Endodermal cell (in vitro differentiated cells): ENCODE results near the gene ZNF282. TPM values are rescaled to one million over a fixed set of nuclear protein-coding genes. Genes with fewer than 3 reads are reported as not detected.

Experiments
- DNase-seq: peaks from one replicate; pipeline ENCODE4 v3.0.0-alpha.2; 2017
- H3K27ac ChIP-seq: 2 replicates; pipeline ENCODE4 v1.5.1; 2013; ENCODE audit warnings: mild to moderate bottlenecking, low read depth, low read length, moderate library complexity
- H3K27me3 ChIP-seq: 2 replicates; pipeline ENCODE4 v1.6.1; 2013; ENCODE audit warnings: mild to moderate bottlenecking, low read length, moderate library complexity; ENCODE audit not compliant: insufficient read depth, control insufficient read depth, poor library complexity, severe bottlenecking
- H3K36me3 ChIP-seq: 2 replicates; pipeline ENCODE4 v1.7.0; 2013; ENCODE audit warnings: mild to moderate bottlenecking, low read length, moderate library complexity; ENCODE audit not compliant: control insufficient read depth, insufficient read depth
- H3K4me1 ChIP-seq: one replicate; pipeline ENCODE4 v1.7.0; 2013; ENCODE audit warnings: low read length; ENCODE audit not compliant: control insufficient read depth, insufficient read depth
- H3K4me3 ChIP-seq: 2 replicates; pipeline ENCODE4 v1.5.1; 2013; ENCODE audit warnings: mild to moderate bottlenecking, low read length, moderate library complexity
- H3K9ac ChIP-seq: 2 replicates; pipeline ENCODE4 v1.6.1; 2013; ENCODE audit warnings: mild to moderate bottlenecking, low read length, moderate library complexity; ENCODE audit not compliant: poor library complexity, severe bottlenecking; ENCODE audit errors: extremely low read depth
- H3K9me3 ChIP-seq: 2 replicates; pipeline ENCODE4 v1.6.1; 2013; ENCODE audit warnings: mild to moderate bottlenecking, low read length, moderate library complexity; ENCODE audit not compliant: control insufficient read depth
- H3K27ac Mint-ChIP-seq: 2 replicates; pipeline ENCODE4 v1.8.0; 2020; ENCODE audit warnings: mixed read lengths
- H3K27me3 Mint-ChIP-seq: 2 replicates; pipeline ENCODE4 v1.8.0; 2021; ENCODE audit warnings: mild to moderate bottlenecking, mixed read lengths; ENCODE audit not compliant: insufficient read depth
- H3K36me3 Mint-ChIP-seq: 2 replicates; pipeline ENCODE4 v1.8.0; 2020; ENCODE audit warnings: low read depth, mixed read lengths
- H3K4me1 Mint-ChIP-seq: 2 replicates; pipeline ENCODE4 v1.8.0; 2020; ENCODE audit warnings: mixed read lengths
- H3K4me3 Mint-ChIP-seq: 2 replicates; pipeline ENCODE4 v1.8.0; 2020; ENCODE audit warnings: mild to moderate bottlenecking, moderate library complexity, mixed read lengths
- H3K9me3 Mint-ChIP-seq: 2 replicates; pipeline ENCODE4 v1.8.0; 2020; ENCODE audit warnings: mild to moderate bottlenecking, mixed read lengths
- CTCF ChIP-seq: fragments of 200-600 bp; sonication (generic); conservative IDR thresholded peaks from 2 replicates; pipeline ENCODE4 v1.5.0; 2021; ENCODE audit warnings: antibody characterized with exemption, mild to moderate bottlenecking
- WGBS, 2 experiments: methylation state at CpG; one replicate each; pipeline versions ENCODE4 v1.1.5 to v1.1.7; 2013; ENCODE audit warnings: missing lambda C conversion rate in 2 of 2, mixed read lengths in 1 of 2; ENCODE audit not compliant: insufficient coverage in 1 of 2, insufficient read length in 1 of 2; 5-methylcytosine and 5-hydroxymethylcytosine counted together
- total RNA-seq, 2 donors: library from RNA; stranded (reverse); fragmentation: NEBNext Ultra II Directional in 1 of 2; extraction: Animal tissue kit (Norgen Biotek cat#: 25700) in 1 of 2; gene quantifications; 2 replicates in 1 of 2; 3 replicates in 1 of 2; pipeline ENCODE4 v1.2.1, GENCODE V29; 2021

The ZNF282 gene
- total RNA-seq, 2 donors from 2014 or later: 28.8 to 29.8 TPM

DNA sequence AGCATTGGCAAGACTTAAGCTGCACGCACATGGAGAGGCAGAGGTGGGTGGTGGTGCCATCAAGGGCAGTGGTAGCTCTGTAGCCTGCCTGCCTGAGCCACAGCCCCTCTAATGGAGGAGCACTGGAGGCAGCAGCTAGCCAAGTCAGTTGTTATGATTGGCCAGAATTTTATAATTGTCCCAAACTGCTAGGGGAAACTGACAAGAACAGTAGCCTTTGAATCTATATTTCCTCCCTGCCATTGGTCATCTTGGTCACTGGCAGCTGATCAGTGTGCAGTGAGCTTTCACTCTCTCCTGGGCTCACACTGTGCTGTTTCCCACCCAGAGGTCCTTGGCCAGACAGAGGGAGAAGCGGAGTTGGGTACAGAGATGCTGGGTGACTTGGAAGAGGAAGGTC, 57.0 kb downstream of the ZNF282 start:
- no peaks in the 10 kb centered on the region for H3K27me3 Mint-ChIP-seq
- no peak overlapping the region for H3K27ac Mint-ChIP-seq
- no peaks in the 10 kb centered on the region for H3K27me3 ChIP-seq
- 99 to 100% methylated on average over 1 to 2 of the region's 2 CpGs for WGBS, 2 experiments
- H3K4me3 Mint-ChIP-seq: no peak overlapping the region
- H3K4me3 ChIP-seq: no peak overlapping the region
- H3K36me3 ChIP-seq: peaks cover 51% of the 10 kb centered on the region
- no peak for TF ChIP-seq CTCF
- no peak for DNase-seq
- H3K27ac ChIP-seq: no peak overlapping the region
- no peaks in the 10 kb centered on the region for H3K9me3 Mint-ChIP-seq
- no peaks in the 10 kb centered on the region for H3K9me3 ChIP-seq
- no peak overlapping the region for H3K9ac ChIP-seq
- H3K36me3 Mint-ChIP-seq: peaks cover 46% of the 10 kb centered on the region
- no peaks in the 10 kb centered on the region for H3K4me1 Mint-ChIP-seq
- H3K4me1 ChIP-seq: no peaks in the 10 kb centered on the region

GRCh38 chr7:149253665-149254064, 58.3 kb downstream of the ZNF282 start:
- H3K9me3 ChIP-seq: no peaks in the 10 kb centered on the region
- no peak for TF ChIP-seq CTCF
- H3K27me3 ChIP-seq: no peaks in the 10 kb centered on the region
- peaks cover 51% of the 10 kb centered on the region for H3K36me3 ChIP-seq
- 95 to 96% methylated on average over 7 of the region's 7 CpGs for WGBS, 2 experiments
- no peaks in the 10 kb centered on the region for H3K27me3 Mint-ChIP-seq
- H3K4me3 Mint-ChIP-seq: no peak overlapping the region
- H3K4me1 ChIP-seq: no peaks in the 10 kb centered on the region
- H3K36me3 Mint-ChIP-seq: peaks cover 43% of the 10 kb centered on the region
- no peaks in the 10 kb centered on the region for H3K4me1 Mint-ChIP-seq
- no peak overlapping the region for H3K9ac ChIP-seq
- no peak for DNase-seq
- H3K9me3 Mint-ChIP-seq: no peaks in the 10 kb centered on the region
- no peak overlapping the region for H3K27ac ChIP-seq
- H3K4me3 ChIP-seq: no peak overlapping the region
- no peak overlapping the region for H3K27ac Mint-ChIP-seq

- 94 to 95% methylated on average over 7 to 16 of the region's 16 CpGs for WGBS, 2 experiments
- H3K36me3 Mint-ChIP-seq: peaks cover 43% of the 10 kb centered on the region
Measured at GRCh38 chr7:149254181-149254858, 59.0 kb downstream of the ZNF282 start.

More at GRCh38 chr7:149254181-149254858, 59.0 kb downstream of the ZNF282 start:
- no peaks in the 10 kb centered on the region for H3K4me1 ChIP-seq
- no peak overlapping the region for H3K4me3 ChIP-seq
- no peak overlapping the region for H3K9ac ChIP-seq
- Mint-ChIP-seq H3K4me3 (no peak overlapping the region), H3K27ac (no peak overlapping the region), H3K9me3 (no peaks in the 10 kb centered on the region), H3K4me1 (no peaks in the 10 kb centered on the region), H3K27me3 (no peaks in the 10 kb centered on the region)
- no peak overlapping the region for H3K27ac ChIP-seq
- H3K9me3 ChIP-seq: no peaks in the 10 kb centered on the region
- peaks cover 51% of the 10 kb centered on the region for H3K36me3 ChIP-seq
- no peak for TF ChIP-seq CTCF
- DNase-seq: no peak
- no peaks in the 10 kb centered on the region for H3K27me3 ChIP-seq
